ENCODE measurements around the gene MAP4K1.
A peak's percentile ranks its signal among the peaks of the same experiment; 100 is the strongest.
"Not testable (repeated sequence)": the region's sequence is repeated elsewhere in the genome, so short reads cannot be mapped to it uniquely, and the experiment has no call there.

Gene MAP4K1

DNA sequence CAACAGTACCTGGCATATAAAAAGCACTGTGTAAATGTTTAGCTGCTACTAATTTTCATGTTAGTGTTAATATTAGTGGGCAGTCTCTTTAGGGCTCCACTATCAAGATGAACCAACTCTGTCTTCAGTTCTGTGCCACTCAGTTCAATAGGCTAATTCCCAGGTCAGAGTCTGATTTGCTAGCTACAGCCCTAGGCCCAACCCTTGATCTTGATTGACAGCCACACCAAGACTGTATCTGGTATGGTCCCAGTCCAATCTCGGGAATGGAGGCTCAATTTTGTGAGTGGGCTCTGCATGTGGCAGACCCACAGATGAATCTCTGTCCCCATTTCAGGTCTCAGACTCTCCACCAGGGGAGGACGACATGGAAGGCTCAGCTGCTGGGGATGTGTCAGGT lies 46.1 kb downstream of the MAP4K1 start:
- DNase-seq = no peak
- H3K4me3 Mint-ChIP-seq = no peak overlapping the region
- no peak overlapping the region for H3K27ac Mint-ChIP-seq
- no peak for ATAC-seq
- H3K9me3 Mint-ChIP-seq = no peaks in the 10 kb centered on the region
- no peaks in the 10 kb centered on the region for H3K4me1 Mint-ChIP-seq
- peaks cover 23% of the 10 kb centered on the region for H3K27me3 Mint-ChIP-seq

DNA sequence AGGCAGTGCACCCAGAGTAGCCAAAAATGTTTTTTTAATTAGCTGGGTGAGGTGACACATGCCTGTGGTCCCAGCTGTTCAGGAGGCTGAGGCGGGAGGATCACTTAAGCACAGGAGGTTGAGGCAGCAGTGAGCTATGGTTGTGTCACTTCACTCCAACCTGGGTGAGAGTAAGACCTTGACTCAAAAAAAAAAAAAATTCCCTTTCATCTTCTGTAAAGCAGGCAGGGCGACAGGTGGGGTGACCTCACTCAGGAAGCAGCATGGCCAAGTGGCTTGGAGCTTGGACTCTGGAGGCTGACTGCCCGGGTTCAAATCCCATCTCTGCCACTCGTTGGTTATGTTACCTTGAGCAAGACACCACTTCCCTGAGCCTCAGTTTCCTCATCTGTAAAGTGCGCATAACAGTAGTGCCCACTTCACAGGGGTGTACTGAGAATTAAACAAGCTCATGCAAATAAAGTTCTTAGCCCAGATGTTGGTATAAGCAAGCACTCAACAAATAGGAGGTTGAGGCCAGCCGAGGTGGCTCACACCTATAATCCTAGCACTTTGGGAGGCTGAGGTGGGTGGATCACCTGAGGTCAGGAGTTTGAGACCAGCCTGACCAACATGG lies 48.3 kb downstream of the MAP4K1 start:
- H3K4me1 Mint-ChIP-seq = peaks cover 8% of the 10 kb centered on the region
- peak overlapping the region; percentile 46 to 63 for H3K27ac Mint-ChIP-seq
- H3K4me3 Mint-ChIP-seq = no peak overlapping the region
- no peaks in the 10 kb centered on the region for H3K9me3 Mint-ChIP-seq
- DNase-seq (no peak), ATAC-seq (peak; percentile 39)
- peaks cover 45% of the 10 kb centered on the region for H3K27me3 Mint-ChIP-seq

DNA sequence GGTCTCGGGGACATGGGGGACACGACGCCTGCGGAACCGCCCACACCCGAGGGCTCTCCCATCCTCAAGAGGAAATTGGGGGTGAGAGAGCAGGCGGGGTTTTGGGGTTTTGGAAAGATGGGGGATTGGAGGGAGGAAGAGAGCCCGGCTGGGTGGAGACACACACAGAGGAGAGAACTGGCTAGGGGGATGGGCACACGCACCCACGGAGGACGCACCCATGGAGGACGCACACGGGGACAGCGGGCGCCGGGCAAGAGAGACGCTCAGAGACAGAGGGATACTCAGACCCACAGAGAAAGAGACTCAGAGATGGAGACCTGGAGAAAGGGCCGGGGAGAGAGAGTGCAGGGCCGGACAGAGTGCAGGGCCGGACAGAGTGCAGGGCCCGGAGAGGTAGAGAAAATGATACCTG lies 52.1 kb downstream of the MAP4K1 start:
- H3K27me3 Mint-ChIP-seq = peaks cover 74% of the 10 kb centered on the region
- no peak for DNase-seq
- H3K9me3 Mint-ChIP-seq = no peaks in the 10 kb centered on the region
- ATAC-seq = no peak
- no peak overlapping the region for H3K27ac Mint-ChIP-seq
- H3K4me3 Mint-ChIP-seq = peak overlapping the region; percentile 70 to 77
- H3K4me1 Mint-ChIP-seq = peaks cover 14% of the 10 kb centered on the region

DNA sequence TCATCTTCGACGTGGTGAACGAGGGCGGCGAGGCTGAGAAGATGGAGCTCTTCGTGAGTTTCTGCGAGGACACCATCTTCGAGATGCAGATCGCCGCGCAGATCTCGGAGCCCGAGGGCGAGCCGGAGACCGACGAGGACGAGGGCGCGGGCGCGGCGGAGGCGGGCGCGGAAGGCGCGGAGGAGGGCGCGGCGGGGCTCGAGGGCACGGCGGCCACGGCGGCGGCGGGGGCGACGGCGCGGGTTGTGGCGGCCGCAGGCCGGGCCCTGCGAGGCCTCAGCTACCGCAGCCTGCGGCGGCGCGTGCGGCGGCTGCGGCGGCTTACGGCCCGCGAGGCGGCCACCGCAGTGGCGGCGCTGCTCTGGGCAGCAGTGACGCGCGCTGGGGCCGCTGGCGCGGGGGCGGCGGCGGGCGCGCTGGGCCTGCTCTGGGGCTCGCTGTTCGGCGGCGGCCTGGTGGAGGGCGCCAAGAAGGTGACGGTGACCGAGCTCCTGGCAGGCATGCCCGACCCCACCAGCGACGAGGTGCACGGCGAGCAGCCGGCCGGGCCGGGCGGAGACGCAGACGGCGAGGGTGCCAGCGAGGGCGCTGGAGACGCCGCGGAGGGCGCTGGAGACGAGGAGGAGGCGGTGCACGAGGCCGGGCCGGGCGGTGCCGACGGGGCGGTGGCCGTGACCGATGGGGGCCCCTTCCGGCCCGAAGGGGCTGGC lies 52.6 kb downstream of the MAP4K1 start:
- H3K4me1 Mint-ChIP-seq = peaks cover 16% of the 10 kb centered on the region
- peak; percentile 66 for ATAC-seq
- H3K4me3 Mint-ChIP-seq = peak overlapping the region; percentile 70 to 77
- H3K9me3 Mint-ChIP-seq = no peaks in the 10 kb centered on the region
- H3K27ac Mint-ChIP-seq = no peak overlapping the region
- peak; percentile 26 to 36 for DNase-seq
- H3K27me3 Mint-ChIP-seq = peaks cover 71% of the 10 kb centered on the region

DNA sequence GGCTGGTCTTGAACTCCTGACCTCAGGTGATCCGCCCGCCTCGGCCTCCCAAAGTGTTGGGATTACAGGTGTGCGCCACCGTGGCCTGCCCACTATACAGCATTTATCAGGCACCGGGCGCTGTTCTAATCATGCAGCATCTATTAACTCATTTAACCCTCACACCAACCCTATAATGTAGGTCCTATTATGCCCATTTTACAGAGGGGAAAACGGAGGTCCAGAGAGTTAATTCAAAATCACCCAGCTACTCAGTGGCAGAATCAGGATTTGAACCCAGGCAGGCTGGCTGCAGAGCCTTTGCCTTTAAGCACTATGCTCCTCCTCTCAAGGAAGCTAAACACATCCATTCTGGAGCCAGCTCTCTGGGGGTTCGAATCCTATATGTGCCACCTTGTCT lies 54.3 kb downstream of the MAP4K1 start:
- peaks cover 27% of the 10 kb centered on the region for H3K4me1 Mint-ChIP-seq
- no peak overlapping the region for H3K27ac Mint-ChIP-seq
- no peak for DNase-seq
- H3K4me3 Mint-ChIP-seq = no peak overlapping the region
- peaks cover 80% of the 10 kb centered on the region for H3K27me3 Mint-ChIP-seq
- H3K9me3 Mint-ChIP-seq = no peaks in the 10 kb centered on the region
- ATAC-seq = no peak

DNA sequence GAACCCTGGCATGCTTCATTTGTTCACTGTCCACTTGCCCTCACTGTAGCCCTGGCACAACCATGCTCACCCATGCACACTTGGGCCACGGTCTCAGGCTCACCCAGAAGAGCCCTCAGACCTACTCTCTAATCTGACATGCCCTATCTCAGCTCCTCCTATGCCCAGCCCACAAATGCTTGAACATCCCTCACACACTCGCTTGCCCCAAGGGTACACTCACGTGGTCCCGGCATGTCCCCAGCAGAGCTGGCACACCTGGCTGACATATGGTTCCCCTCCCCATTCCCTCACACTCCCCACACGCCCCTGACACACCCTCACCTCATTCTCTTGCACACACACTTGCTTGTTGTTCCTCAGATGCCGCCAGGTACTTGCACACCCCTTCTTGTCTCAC lies 55.7 kb downstream of the MAP4K1 start:
- H3K27me3 Mint-ChIP-seq = peaks cover 72% of the 10 kb centered on the region
- H3K9me3 Mint-ChIP-seq = no peaks in the 10 kb centered on the region
- H3K4me3 Mint-ChIP-seq = no peak overlapping the region
- no peak for DNase-seq
- H3K27ac Mint-ChIP-seq = no peak overlapping the region
- ATAC-seq = no peak
- peaks cover 32% of the 10 kb centered on the region for H3K4me1 Mint-ChIP-seq

DNA sequence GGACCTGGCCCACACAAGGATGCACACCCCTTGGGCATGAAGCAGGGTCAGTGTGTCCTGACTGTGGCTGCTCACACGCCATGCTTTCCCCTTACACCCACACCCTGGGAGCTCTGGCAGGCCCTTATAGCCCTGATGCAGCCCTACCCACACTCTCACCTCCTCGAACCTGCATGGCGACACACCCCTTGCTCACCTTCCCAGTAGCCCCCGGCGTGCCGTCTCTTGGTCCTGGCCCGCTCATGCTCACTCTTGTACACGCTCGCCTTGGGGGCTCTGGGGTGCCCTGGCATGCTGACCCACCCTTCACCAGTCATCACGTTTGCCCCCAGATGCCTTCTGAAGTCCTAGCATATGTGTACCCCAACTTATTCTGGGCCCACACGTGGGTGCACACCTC lies 56.1 kb downstream of the MAP4K1 start:
- H3K27me3 Mint-ChIP-seq = peaks cover 72% of the 10 kb centered on the region
- H3K4me3 Mint-ChIP-seq = no peak overlapping the region
- no peaks in the 10 kb centered on the region for H3K9me3 Mint-ChIP-seq
- H3K4me1 Mint-ChIP-seq = peaks cover 36% of the 10 kb centered on the region
- no peak overlapping the region for H3K27ac Mint-ChIP-seq
- ATAC-seq = no peak
- DNase-seq = no peak

DNA sequence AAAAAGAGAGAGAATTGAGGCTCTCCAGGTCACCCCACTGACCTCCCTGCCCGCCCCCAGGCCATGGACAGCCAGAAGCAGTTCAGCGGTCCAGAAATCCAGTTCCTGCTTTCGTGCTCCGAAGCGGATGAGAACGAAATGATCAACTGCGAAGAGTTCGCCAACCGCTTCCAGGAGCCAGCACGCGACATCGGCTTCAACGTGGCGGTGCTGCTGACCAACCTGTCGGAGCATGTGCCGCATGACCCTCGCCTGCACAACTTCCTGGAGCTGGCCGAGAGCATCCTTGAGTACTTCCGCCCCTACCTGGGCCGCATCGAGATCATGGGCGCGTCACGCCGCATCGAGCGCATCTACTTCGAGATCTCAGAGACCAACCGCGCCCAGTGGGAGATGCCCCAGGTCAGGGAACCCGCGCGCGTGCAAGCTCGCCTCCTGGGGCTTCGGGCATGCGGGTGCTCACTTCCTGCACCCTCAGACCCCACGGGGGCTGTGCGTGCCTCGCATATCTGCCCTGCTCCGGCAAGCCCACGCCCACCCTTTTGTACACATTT lies 56.6 kb downstream of the MAP4K1 start:
- Mint-ChIP-seq H3K4me3 (no peak overlapping the region), H3K4me1 (peaks cover 36% of the 10 kb centered on the region)

DNA sequence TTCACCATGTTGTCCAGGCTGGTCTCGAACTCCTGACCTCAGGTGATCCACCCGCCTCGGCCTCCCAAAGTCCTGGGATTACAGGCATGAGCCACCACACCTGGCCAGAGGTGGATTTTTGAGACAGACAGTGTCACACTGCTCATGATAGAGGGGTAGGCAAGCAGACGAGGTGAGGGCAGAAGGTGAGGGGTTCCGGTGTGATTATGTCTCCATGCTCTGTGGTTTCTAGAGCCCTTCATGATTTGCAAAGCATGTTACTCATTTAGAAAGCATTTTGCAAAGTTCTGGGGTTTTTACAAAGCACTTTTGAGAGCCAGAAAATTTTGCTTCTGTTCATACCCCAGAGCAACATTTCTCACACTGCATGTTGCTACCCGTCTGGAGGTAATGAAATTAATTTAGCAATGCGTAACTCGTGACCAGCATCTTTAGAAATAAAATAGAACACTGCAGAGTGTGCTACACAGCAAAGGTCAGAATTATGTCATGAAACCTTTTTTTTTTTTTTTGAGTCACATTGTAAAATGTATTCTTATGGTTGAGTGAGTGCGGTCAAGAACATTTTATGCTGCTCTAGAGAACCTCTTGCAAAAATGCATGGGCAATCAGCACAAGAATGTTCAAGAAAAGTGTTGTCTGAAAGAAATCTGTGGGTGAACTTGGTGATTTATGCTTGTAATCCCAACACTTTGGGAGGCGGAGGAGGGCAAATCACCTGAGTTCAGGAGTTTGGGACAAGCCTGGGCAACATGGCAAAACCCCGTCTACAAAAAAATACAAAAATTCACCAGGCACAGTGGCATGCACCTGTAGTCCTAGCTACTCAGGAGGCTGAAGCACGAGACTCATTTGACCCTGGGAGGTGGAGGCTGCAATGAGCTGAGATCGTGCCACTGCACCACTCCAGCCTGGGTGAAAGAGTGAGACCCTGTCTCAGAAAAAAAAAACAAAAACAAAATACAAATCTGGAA lies 58.0 kb downstream of the MAP4K1 start:
- Mint-ChIP-seq H3K27ac (peak overlapping the region in 1 of 2 donors; percentile 35), H3K4me1 (peaks cover 38% of the 10 kb centered on the region), H3K4me3 (no peak overlapping the region), H3K9me3 (no peaks in the 10 kb centered on the region), H3K27me3 (peaks cover 63% of the 10 kb centered on the region)
- ATAC-seq (peak; percentile 85), DNase-seq (peak in 1 of 2 donors; percentile 35)

More for the DNA sequence above, 56.6 kb downstream of the MAP4K1 start:
- Mint-ChIP-seq H3K9me3 (no peaks in the 10 kb centered on the region), H3K27me3 (peaks cover 66% of the 10 kb centered on the region), H3K27ac (no peak overlapping the region)
- ATAC-seq = no peak
- no peak for DNase-seq

DNA sequence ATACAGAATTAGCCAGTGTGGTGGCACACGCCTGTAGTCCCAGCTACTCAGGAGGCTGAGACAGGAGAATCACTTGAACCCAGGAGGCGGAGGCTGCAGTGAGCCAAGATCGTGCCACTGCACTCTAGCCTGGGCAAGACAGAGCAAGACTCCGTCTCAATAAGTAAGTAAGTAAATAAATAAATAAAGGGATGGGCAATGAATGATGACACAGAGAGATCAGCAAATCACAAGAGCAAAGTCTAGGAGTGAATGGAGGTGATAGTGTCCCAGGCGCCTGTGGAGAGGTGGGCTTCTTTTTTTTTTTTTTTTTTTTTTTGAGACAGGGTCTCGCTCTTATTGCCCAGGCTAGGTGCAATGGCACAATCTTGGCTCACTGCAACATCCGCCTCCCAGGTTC lies 58.8 kb downstream of the MAP4K1 start:
- H3K4me1 Mint-ChIP-seq = peaks cover 42% of the 10 kb centered on the region
- not testable (repeated sequence) for H3K4me3 Mint-ChIP-seq, H3K9me3 Mint-ChIP-seq, ATAC-seq, DNase-seq, H3K27ac Mint-ChIP-seq
- H3K27me3 Mint-ChIP-seq = peaks cover 60% of the 10 kb centered on the region

DNA sequence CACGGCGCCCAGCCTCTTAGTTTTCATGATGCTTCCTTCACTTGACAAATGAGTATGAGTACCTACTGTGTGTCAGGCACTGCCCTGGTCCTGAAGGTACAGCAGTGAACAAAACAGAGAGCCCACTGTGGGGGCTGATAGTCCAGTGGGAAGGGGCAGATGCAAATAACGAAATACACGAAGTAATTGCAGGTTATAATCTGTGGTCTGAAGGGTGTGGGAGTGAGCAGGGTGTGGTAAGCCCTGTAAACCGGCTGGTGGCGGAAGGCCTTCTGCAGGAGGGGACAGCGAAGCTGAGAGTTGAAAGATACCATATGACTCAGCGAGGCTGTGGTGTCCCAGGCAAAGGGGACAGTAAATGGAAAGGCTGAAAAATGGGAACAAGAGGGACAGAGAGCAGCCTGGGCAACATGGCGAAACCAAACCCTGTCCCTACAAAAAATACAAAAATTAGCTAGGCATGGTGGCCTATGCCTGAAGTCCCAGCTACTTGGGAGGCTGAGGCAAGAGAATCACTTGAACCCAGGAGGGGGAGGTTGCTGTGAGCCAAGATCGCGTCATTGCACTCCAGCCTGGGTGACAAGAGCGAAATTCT lies 60.5 kb downstream of the MAP4K1 start:
- Mint-ChIP-seq H3K9me3 (no peaks in the 10 kb centered on the region), H3K27me3 (peaks cover 54% of the 10 kb centered on the region), H3K4me3 (no peak overlapping the region), H3K27ac (no peak overlapping the region), H3K4me1 (peaks cover 50% of the 10 kb centered on the region)
- DNase-seq = peak in 1 of 2 donors; percentile 31
- ATAC-seq = peak; percentile 62

DNA sequence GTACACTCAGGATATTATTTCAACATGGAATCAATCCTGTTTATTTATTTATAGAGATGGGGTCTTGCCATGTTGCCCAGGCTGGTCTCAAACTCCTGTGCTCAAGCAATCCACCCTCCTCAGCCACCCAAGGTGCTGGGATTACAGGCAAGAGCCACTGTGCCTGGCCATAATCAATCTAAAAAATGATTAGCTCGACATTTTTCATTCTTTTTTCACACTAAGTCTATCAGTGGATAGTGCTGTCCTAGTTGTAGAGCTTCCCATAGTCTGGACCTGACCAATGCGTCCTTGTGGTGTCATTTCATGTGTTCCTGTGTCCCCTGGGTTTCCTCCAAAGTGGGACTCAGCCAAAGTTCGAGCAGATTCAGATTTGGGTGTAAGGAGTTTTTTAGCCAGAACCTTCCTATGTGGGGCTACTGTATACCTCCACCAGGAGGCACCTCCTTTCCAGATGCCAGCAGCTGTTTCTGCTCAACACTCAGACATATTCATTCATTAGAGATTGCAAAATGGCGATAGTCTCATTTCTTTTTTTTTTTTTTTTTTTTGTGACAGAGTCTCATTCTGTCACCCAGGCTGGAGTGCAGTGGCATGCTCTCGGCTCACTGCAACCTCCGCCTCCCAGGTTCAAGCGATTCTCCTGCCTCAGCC lies 61.1 kb downstream of the MAP4K1 start:
- ATAC-seq = no peak
- Mint-ChIP-seq H3K9me3 (no peaks in the 10 kb centered on the region), H3K27ac (no peak overlapping the region), H3K27me3 (peaks cover 47% of the 10 kb centered on the region), H3K4me1 (peaks cover 51% of the 10 kb centered on the region), H3K4me3 (no peak overlapping the region)
- no peak for DNase-seq

DNA sequence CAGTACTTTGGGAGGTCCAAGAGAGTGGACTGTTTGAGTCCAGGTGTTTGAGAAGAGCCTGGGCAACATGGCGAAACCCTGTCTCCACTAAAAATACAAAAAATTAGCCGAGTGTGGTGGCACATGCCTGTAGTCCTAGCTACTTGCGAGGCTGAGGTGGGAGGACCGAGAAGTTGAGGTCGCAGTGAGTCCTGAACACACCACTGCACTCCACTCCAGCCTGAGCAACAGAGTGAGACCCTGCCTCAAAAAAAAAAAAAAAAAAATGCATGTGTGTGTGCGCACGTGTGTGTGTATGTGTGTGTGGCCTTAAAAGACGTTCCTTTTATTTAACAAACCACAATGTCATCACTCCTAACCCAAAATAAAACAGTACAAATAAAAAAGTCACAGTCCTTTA lies 62.6 kb downstream of the MAP4K1 start:
- Mint-ChIP-seq H3K9me3 (no peaks in the 10 kb centered on the region), H3K27ac (no peak overlapping the region), H3K4me3 (no peak overlapping the region), H3K4me1 (peaks cover 54% of the 10 kb centered on the region), H3K27me3 (peaks cover 43% of the 10 kb centered on the region)
- no peak for ATAC-seq
- no peak for DNase-seq

DNA sequence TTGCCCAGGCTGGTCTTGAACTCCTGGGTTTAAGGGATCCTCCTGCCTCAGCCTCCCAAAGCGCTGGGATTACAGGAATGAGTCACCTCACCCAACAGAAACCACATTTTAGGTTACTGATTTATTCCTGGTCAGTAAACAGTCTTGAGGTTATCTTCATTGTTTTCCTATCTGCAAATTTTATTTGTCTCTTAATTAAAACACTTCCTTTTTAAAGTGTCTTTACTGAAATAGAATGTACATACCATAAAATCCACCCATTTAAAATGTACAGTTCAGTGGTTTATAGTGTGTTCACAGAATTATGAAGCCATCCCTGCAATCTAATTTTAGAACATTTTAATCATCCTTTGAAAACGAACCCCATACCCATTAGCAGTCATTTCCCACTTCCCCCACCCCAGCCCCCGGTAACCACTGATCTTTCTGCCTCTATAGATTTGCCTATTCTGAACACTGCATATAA lies 63.0 kb downstream of the MAP4K1 start:
- Mint-ChIP-seq H3K27me3 (peaks cover 43% of the 10 kb centered on the region), H3K4me3 (no peak overlapping the region), H3K27ac (no peak overlapping the region), H3K4me1 (peaks cover 49% of the 10 kb centered on the region), H3K9me3 (no peaks in the 10 kb centered on the region)
- ATAC-seq (no peak), DNase-seq (no peak)

DNA sequence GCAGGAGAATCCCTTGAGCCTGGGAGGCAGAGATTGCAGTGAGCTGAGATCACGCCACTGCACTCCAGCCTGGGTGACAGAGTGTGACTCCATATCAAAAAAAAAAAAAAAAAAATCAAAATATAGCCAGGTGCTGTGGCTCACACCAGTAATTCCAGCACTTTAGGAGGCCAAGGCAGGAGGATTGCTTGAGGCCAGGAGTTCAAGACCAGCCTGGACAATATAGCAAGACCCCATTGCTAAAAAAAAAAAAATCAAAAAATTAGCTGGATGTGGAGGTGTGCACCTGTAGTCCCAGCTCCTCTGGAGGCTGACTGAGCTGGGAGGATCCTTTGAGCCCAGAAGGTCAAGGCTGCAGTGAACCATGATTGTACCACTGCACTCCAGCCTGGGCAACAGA lies 64.5 kb downstream of the MAP4K1 start:
- H3K4me3 Mint-ChIP-seq, H3K9me3 Mint-ChIP-seq, ATAC-seq, H3K27ac Mint-ChIP-seq, DNase-seq: not testable (repeated sequence)
- Mint-ChIP-seq H3K4me1 (peaks cover 42% of the 10 kb centered on the region), H3K27me3 (peaks cover 37% of the 10 kb centered on the region)
